GM12872 (cell line): ENCODE results near the gene ALKBH8.
A peak's percentile ranks its signal among the peaks of the same experiment; 100 is the strongest.

Experiments
- TF ChIP-seq, protein P1 (sequence below): IDR thresholded peaks from 3 replicates; pipeline ENCODE4 v1.5.1; 2011; ENCODE audit warnings: low read depth, mild to moderate bottlenecking, low read length, moderate library complexity; ENCODE audit not compliant: insufficient read depth

The ALKBH8 gene

DNA sequence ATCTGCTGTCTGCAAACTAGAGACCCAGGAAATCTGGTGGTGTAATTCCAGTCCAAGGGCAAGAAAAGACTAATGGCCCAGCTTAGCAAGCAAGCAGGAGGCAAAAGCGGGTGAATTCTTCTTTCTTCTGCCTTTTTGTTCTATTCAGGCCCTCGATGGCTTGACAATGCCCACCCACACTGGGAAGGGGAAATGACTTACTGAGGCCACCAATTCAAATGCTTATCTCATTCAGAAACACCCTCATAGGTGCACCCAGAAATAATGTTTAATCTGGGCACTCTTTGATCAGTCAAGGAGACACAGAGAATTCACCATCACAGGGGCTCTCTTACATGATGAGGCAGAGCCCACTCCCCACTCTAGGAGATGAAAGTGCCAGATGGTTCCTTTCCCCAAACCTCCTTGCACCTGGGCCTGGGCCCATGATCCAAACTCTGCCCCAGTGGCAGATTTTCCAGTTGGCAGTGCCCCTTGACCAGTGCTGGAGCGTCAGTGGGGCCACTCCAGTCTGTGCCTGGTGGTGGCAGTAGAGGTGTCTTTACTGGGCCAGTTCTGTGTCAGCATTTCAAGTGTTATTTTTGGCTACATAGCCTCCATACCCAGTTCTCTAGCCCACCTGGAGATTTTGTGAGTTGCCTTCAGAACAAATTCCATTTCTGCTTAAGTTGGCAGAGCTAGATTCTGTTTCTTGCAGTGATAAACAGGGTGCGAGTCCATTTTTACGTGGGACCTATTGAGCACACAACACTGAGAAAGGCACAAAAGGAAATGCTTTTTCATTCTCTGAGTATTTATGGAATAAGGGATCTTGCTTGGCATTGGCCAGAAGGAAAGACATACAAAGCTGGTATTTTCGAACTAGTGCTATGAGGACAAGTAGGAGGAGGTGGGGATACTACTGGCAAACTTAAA, 32.9 kb upstream of the ALKBH8 start:
- TF ChIP-seq, protein P1, sequence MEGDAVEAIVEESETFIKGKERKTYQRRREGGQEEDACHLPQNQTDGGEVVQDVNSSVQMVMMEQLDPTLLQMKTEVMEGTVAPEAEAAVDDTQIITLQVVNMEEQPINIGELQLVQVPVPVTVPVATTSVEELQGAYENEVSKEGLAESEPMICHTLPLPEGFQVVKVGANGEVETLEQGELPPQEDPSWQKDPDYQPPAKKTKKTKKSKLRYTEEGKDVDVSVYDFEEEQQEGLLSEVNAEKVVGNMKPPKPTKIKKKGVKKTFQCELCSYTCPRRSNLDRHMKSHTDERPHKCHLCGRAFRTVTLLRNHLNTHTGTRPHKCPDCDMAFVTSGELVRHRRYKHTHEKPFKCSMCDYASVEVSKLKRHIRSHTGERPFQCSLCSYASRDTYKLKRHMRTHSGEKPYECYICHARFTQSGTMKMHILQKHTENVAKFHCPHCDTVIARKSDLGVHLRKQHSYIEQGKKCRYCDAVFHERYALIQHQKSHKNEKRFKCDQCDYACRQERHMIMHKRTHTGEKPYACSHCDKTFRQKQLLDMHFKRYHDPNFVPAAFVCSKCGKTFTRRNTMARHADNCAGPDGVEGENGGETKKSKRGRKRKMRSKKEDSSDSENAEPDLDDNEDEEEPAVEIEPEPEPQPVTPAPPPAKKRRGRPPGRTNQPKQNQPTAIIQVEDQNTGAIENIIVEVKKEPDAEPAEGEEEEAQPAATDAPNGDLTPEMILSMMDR: peak; percentile 77

DNA sequence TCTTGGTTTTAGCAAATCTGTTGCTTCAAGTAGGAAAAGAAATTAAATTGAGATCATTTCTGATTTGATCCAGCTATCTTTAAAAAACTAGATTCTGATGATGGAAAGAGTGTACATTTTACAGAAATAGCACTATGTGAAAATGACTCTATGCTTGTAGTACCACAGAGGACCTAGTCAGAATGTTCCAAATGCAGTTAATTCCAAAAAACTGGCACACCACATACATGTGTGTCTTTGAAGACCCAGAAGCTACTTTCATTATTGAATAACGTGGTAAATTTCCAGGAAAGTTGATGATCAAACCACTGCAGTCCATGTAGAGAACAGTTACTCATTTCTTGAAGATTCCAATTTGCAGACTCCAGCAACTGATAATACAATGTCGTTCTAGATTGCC, 29.2 kb upstream of the ALKBH8 start:
- TF ChIP-seq, protein P1: no peak

DNA sequence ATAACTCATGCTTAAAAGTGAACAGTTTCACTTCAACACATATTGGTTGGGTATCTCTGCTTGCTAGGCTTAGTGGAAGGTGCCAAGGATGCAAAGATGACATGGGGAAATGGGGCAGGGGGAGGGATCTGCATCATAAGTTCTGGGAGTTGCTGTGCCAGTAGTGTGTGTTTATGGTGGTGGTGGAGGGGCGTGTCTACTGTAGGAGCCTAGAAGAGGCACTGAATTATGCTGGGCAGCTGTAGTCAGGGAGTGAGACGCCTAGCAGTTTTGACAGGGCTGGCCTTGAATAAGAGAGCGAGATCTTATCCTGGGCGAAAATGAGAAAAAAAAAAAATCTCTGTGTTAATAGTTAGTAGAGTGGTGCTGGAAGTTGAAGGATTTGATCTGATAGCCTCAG, 28.4 kb upstream of the ALKBH8 start:
- TF ChIP-seq, protein P1: no peak

DNA sequence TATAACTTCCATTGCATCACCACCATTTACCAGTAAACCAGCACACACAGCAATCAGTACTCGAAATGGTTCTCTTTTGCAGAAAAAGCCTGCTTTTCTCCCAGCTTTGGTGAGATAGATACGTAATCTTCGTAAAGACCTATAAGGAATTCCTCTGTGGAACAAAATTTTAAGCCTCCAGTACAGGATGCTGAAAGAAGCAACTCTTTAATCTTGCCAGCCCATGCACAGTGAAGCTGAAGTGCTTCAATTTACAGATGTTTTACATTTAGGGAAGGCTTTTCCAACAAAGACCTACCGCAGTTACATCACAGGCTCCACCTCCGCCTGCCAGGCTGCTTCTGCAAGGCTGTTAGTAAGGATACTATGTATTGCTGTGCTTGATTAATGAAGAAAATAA, 27.3 kb upstream of the ALKBH8 start:
- TF ChIP-seq, protein P1: no peak

DNA sequence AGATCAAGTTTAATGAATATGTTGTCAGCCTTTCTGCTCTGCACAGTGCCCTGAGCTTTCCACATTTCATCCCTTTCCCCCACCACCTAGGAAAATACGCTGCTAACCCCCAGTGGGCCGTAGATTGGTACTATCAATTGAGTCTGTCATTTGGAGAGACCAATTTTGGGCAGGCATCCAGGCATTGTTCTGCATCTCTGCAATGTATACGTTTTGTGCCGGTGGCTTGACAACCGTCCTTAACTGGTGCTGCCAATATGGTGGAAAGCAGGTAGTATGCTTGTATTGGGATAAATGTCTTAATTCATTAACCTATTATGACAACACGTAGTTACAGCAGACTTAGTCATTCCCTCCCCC, 26.7 kb upstream of the ALKBH8 start:
- TF ChIP-seq, protein P1: no peak

GRCh38 chr11:107591378-107592230, 26.1 kb upstream of the ALKBH8 start:
- TF ChIP-seq, protein P1: no peak
